Measurements from ENCODE around the gene HPGD. TPM values are rescaled to one million over a fixed set of nuclear protein-coding genes. Genes with fewer than 3 reads are reported as not detected.

HPGD gene
- total and polyA plus RNA-seq, 9 of the 15 experiments (the other 6 are each of a cell fraction or from before 2014, with no cell fraction given): 2.3 to 8.6 (median 4.8) TPM

GRCh38 chr4:174523025-174523693 lies 871 bp upstream of the HPGD start (continued):
- TF ChIP-seq ZNF384 (IDR thresholded peaks at IDR 0.05; ENCODE audit: low read depth, low read length): peak; percentile 77
- TF ChIP-seq ATF6 (CRISPR knock-in tag; IDR thresholded peaks at IDR 0.05): no peak
- TF ChIP-seq GATA2 (CRISPR knock-in tag; IDR thresholded peaks at IDR 0.05): 0 out of 2 replicates have a peak, but pooled peaks have one; percentile 18
- no peak for TF ChIP-seq ZNF655 (CRISPR knock-in tag; IDR thresholded peaks at IDR 0.05)
- TF ChIP-seq NR2C2 (CRISPR knock-in tag; IDR thresholded peaks at IDR 0.05): no peak
- TF ChIP-seq NR2C2 (tag; IDR thresholded peaks at IDR 0.05): no peak
- no peak for TF ChIP-seq ZNF586 (CRISPR knock-in tag; conservative IDR thresholded peaks at IDR 0.05)
- TF ChIP-seq ESRRA (IDR thresholded peaks at IDR 0.05; ENCODE audit: borderline replicate concordance, low read depth): no peak
- TF ChIP-seq YY1 (IDR thresholded peaks at IDR 0.05; ENCODE audit: borderline replicate concordance in 1 of 3, control insufficient read depth in 1 of 3, extremely low read depth in 1 of 3, insufficient read depth in 3 of 3, insufficient read length in 1 of 3, insufficient replicate concordance in 2 of 3, low read depth in 1 of 3, low read length in 2 of 3): peak in 1 of 3 experiments; percentile 17
- TF ChIP-seq RBBP5 (IDR thresholded peaks at IDR 0.05; ENCODE audit: borderline replicate concordance, insufficient read depth, low read length, poor library complexity, severe bottlenecking): no peak
- TF ChIP-seq GMEB1 (CRISPR knock-in tag; IDR thresholded peaks at IDR 0.05): no peak
- no peak for TF ChIP-seq PRMT5 (CRISPR knock-in tag; IDR thresholded peaks at IDR 0.05)
- no peak for TF ChIP-seq ZFP1 (CRISPR knock-in tag; IDR thresholded peaks at IDR 0.05)
- TF ChIP-seq ZKSCAN8 (CRISPR knock-in tag; IDR thresholded peaks at IDR 0.05): no peak
- TF ChIP-seq RAD21 (CRISPR knock-in tag; conservative IDR thresholded peaks at IDR 0.05 in 1 of 2, IDR thresholded peaks at IDR 0.05 in 1 of 2): no peak
- TF ChIP-seq NR3C1 (CRISPR knock-in tag; IDR thresholded peaks at IDR 0.05): no peak
- no peak for TF ChIP-seq ZNF699 (CRISPR knock-in tag; IDR thresholded peaks at IDR 0.05; ENCODE audit: insufficient replicate concordance)
- TF ChIP-seq IRF1 (CRISPR knock-in tag; IDR thresholded peaks at IDR 0.05; ENCODE audit: borderline replicate concordance): no peak
- no peak for TF ChIP-seq MTA3 (IDR thresholded peaks at IDR 0.05; ENCODE audit: borderline replicate concordance)
- no peak for TF ChIP-seq BCOR (IDR thresholded peaks at IDR 0.05)
- TF ChIP-seq CBX8 (IDR thresholded peaks at IDR 0.05; ENCODE audit: borderline replicate concordance, extremely low read depth, low read depth, low read length, poor library complexity, severe bottlenecking): no peak
